Measurements from ENCODE around the gene HNRNPLL. TPM values are rescaled to one million over a fixed set of nuclear protein-coding genes. Genes with fewer than 3 reads are reported as not detected.

HNRNPLL gene
- total and polyA plus RNA-seq, 2 of the 13 experiments (the other 11 are each of a cell fraction or from before 2014, with no cell fraction given): 49.4 to 103 TPM

- H3K27ac ChIP-seq (ENCODE audit: extremely low read length, insufficient read depth, low read length): no peak overlapping the region
- no peak overlapping the region for H2AFZ ChIP-seq (ENCODE audit: low read length)
- peak; percentile 52 for ATAC-seq
- WGBS (ENCODE audit: low lambda C conversion rate): 87% methylated on average over 2 of the region's 2 CpGs
- POLR2A ChIA-PET: no interaction called here
- intact Hi-C loops (cut with micrococcal nuclease; ENCODE audit: unreplicated experiment) (no loop called here), in situ Hi-C loops (cut with HindIII; ENCODE audit: extremely low pct_ligation_motif_present, low pct_unique_long_range_greater_than_20kb) (no loop called here)
- no peaks in the 10 kb centered on the region for H4K20me1 ChIP-seq (ENCODE audit: insufficient read depth, low read length)
- H3K36me3 ChIP-seq (replicated peaks in 1 of 2; ENCODE audit: control insufficient read depth in 1 of 2, insufficient read depth in 2 of 2, low read length in 2 of 2): peaks cover 5 to 21% of the 10 kb centered on the region in 2 experiments; a peak in 4 of 5 replicates
- no peaks in the 10 kb centered on the region for H3K9me3 ChIP-seq (ENCODE audit: low read length)
- TF ChIP-seq IRF1 (CRISPR knock-in tag; IDR thresholded peaks at IDR 0.05; ENCODE audit: low read depth) (no peak), ARNTL (CRISPR knock-in tag; IDR thresholded peaks at IDR 0.05) (no peak), NFYC (CRISPR knock-in tag; IDR thresholded peaks at IDR 0.05) (no peak), MZF1 (CRISPR knock-in tag; IDR thresholded peaks at IDR 0.05; ENCODE audit: borderline replicate concordance) (no peak), HNF1A (IDR thresholded peaks at IDR 0.05; ENCODE audit: low read depth) (no peak), HNF1A (CRISPR knock-in tag; IDR thresholded peaks at IDR 0.05; ENCODE audit: borderline replicate concordance) (no peak), CCAR2 (optimal IDR thresholded peaks at IDR 0.05; ENCODE audit: low read depth, low read length) (no peak), ZNF414 (CRISPR knock-in tag; IDR thresholded peaks at IDR 0.05) (no peak), HNF4A (CRISPR knock-in tag; IDR thresholded peaks at IDR 0.05) (0 out of 2 replicates have a peak, but pooled peaks have one; percentile 8), KDM1A (CRISPR knock-in tag; IDR thresholded peaks at IDR 0.05) (no peak), MXD1 (CRISPR knock-in tag; IDR thresholded peaks at IDR 0.05) (no peak), RBM22 (optimal IDR thresholded peaks at IDR 0.05; ENCODE audit: low read length) (peak; percentile 84)
- no peaks in the 10 kb centered on the region for H3K79me2 ChIP-seq (ENCODE audit: insufficient read depth, low read length)
- no peak overlapping the region for H3K4me3 ChIP-seq (replicated peaks in 1 of 3; ENCODE audit: insufficient read depth in 1 of 3, low read depth in 2 of 3, low read length in 3 of 3)
- no TSS peak for BruUV-seq (replicated peaks)
- CTCF ChIA-PET (ENCODE audit: low intra/inter-chr PET ratio, low total read pairs): interaction anchor here (1.8 kb wide), 1 partner anchor 21 kb away, joined by 5 read pairs; no protein-coding TSS in a partner anchor
- no peak overlapping the region for H3K9ac ChIP-seq (ENCODE audit: insufficient read depth, low read depth, low read length)
- no peaks in the 10 kb centered on the region for H3K27me3 ChIP-seq (ENCODE audit: control insufficient read depth in 1 of 2, insufficient read depth in 2 of 2, low read length in 2 of 2)
- DNase-seq (ENCODE audit: low spot score): no peak
- no peak for FAIRE-seq
- no peaks in the 10 kb centered on the region for H3K4me1 ChIP-seq (ENCODE audit: insufficient read depth, low read length)
- no peak overlapping the region for H3K4me2 ChIP-seq (ENCODE audit: low read depth, low read length)
Observed at GRCh38 chr2:38557217-38557616, 45.5 kb downstream of the HNRNPLL start.
